ENCODE data around the gene CAPRIN2.

CAPRIN2 gene

GRCh38 chr12:30764251-30764650 is 9.5 kb upstream of the CAPRIN2 start:
- DNase-seq (ENCODE audit: low read depth, low spot score), result no peak
- H3K4me3 ChIP-seq (ENCODE audit: low read depth, low read length), result no peak overlapping the region
- TF ChIP-seq CTCF (IDR thresholded peaks at IDR 0.05; ENCODE audit: low read depth, low read length), result no peak
- in situ Hi-C loops (cut with HindIII; ENCODE audit: low sequenced_read_pairs), result no loop called here

- no peak for DNase-seq (ENCODE audit: low read depth, low spot score)
- in situ Hi-C loops (cut with HindIII; ENCODE audit: low sequenced_read_pairs), result no loop called here
- no peak for TF ChIP-seq CTCF (IDR thresholded peaks at IDR 0.05; ENCODE audit: low read depth, low read length)
Observed at GRCh38 chr12:30763053-30763452, 8.3 kb upstream of the CAPRIN2 start.

GRCh38 chr12:30761730-30762129 is 7.0 kb upstream of the CAPRIN2 start:
- no peak overlapping the region for H3K4me3 ChIP-seq (ENCODE audit: low read depth, low read length)
- no peak for DNase-seq (ENCODE audit: low read depth, low spot score)
- TF ChIP-seq CTCF (IDR thresholded peaks at IDR 0.05; ENCODE audit: low read depth, low read length), result no peak
- in situ Hi-C loops (cut with HindIII; ENCODE audit: low sequenced_read_pairs), result no loop called here

More at GRCh38 chr12:30763053-30763452, 8.3 kb upstream of the CAPRIN2 start:
- H3K4me3 ChIP-seq (ENCODE audit: low read depth, low read length), result no peak overlapping the region

GRCh38 chr12:30757316-30757715 is 2.6 kb upstream of the CAPRIN2 start:
- TF ChIP-seq CTCF (IDR thresholded peaks at IDR 0.05; ENCODE audit: low read depth, low read length), result no peak
- no peak for DNase-seq (ENCODE audit: low read depth, low spot score)
- H3K4me3 ChIP-seq (ENCODE audit: low read depth, low read length), result no peak overlapping the region
- in situ Hi-C loops (cut with HindIII; ENCODE audit: low sequenced_read_pairs), result no loop called here

- DNase-seq (ENCODE audit: low read depth, low spot score), result no peak
- in situ Hi-C loops (cut with HindIII; ENCODE audit: low sequenced_read_pairs), result no loop called here
- H3K4me3 ChIP-seq (ENCODE audit: low read depth, low read length), result no peak overlapping the region
- no peak for TF ChIP-seq CTCF (IDR thresholded peaks at IDR 0.05; ENCODE audit: low read depth, low read length)
Observed at GRCh38 chr12:30756074-30756473, 1.3 kb upstream of the CAPRIN2 start.

GRCh38 chr12:30755395-30755762 is 628 bp upstream of the CAPRIN2 start:
- DNase-seq (ENCODE audit: low read depth, low spot score), result no peak
- TF ChIP-seq CTCF (IDR thresholded peaks at IDR 0.05; ENCODE audit: low read depth, low read length), result no peak
- in situ Hi-C loops (cut with HindIII; ENCODE audit: low sequenced_read_pairs), result no loop called here
- H3K4me3 ChIP-seq (ENCODE audit: low read depth, low read length), result peak overlapping the region; percentile 77

- no peak for TF ChIP-seq CTCF (IDR thresholded peaks at IDR 0.05; ENCODE audit: low read depth, low read length)
- no peak for DNase-seq (ENCODE audit: low read depth, low spot score)
- H3K4me3 ChIP-seq (ENCODE audit: low read depth, low read length), result peak overlapping the region; percentile 77
- in situ Hi-C loops (cut with HindIII; ENCODE audit: low sequenced_read_pairs), result no loop called here
Observed at GRCh38 chr12:30754383-30754749, 385 bp downstream of the CAPRIN2 start.

Measured in astrocyte of the spinal cord (primary cell).